Activated T-helper 2 cell treated with anti-CD3 and anti-CD28 coated beads, Interferon-gamma antibody, Interleukin-2, Interleukin-4, amounts not matched to agents 10 μg/mL and 5 μg/mL and 100 μg/mL, durations not matched to agents 14 hours and 24 hours and 36 hours (primary cell): ENCODE measurements around the gene TRMT2B. TPM values are rescaled to one million over a fixed set of nuclear protein-coding genes. Genes with fewer than 3 reads are reported as not detected.
A peak's percentile ranks its signal among the peaks of the same experiment; 100 is the strongest.
"Not testable (repeated sequence)": the region's sequence is repeated elsewhere in the genome, so short reads cannot be mapped to it uniquely, and the experiment has no call there.

Experiments
- DNase-seq: peaks from one replicate; pipeline ENCODE4 v3.0.0; 2021; ENCODE audit warnings: low spot score
- H3K27ac Mint-ChIP-seq: one replicate; pipeline ENCODE4 v1.8.0; 2021; ENCODE audit warnings: mixed read lengths
- H3K27me3 Mint-ChIP-seq: one replicate; pipeline ENCODE4 v1.8.0; 2021; ENCODE audit warnings: low read depth, mixed read lengths
- H3K36me3 Mint-ChIP-seq: one replicate; pipeline ENCODE4 v1.8.0; 2021; ENCODE audit warnings: low read depth, mixed read lengths
- H3K4me1 Mint-ChIP-seq: one replicate; pipeline ENCODE4 v1.8.0; 2021; ENCODE audit warnings: low read depth, mixed read lengths
- H3K4me3 Mint-ChIP-seq: one replicate; pipeline ENCODE4 v1.8.0; 2021; ENCODE audit warnings: low read depth, mild to moderate bottlenecking, moderate library complexity, mixed read lengths
- H3K9me3 Mint-ChIP-seq: one replicate; pipeline ENCODE4 v1.8.0; 2021; ENCODE audit warnings: mixed read lengths
- intact Hi-C: fragments of 100-400 bp; cut with micrococcal nuclease; formaldehyde crosslinking; loops from one replicate; pipeline ENCODE4 v1.15.1; 2023
- total RNA-seq: library from RNA; stranded (reverse); gene quantifications from 2 replicates; pipeline ENCODE4 v1.2.3, GENCODE V29; 2022

TRMT2B gene
- total RNA-seq, 1 donor from 2014 or later: 21.5 TPM

GRCh38 chrX:101056551-101056950 is 4.6 kb upstream of the TRMT2B start:
- intact Hi-C loops: loop anchor here (10.0 kb wide), 1 partner anchor 132 kb away; the partner anchor contains the start of gene XKRX
- not testable (repeated sequence) for H3K27me3 Mint-ChIP-seq, DNase-seq, H3K27ac Mint-ChIP-seq, H3K4me3 Mint-ChIP-seq, H3K9me3 Mint-ChIP-seq, H3K36me3 Mint-ChIP-seq
- peaks cover 13% of the 10 kb centered on the region for H3K4me1 Mint-ChIP-seq

GRCh38 chrX:101051153-101051548 is 760 bp downstream of the TRMT2B start:
- intact Hi-C loops: loop anchor here (5.0 to 10.0 kb wide), 3 partner anchors 126 to 229 kb away; partner anchors contain the start of genes CSTF2 and XKRX
- H3K4me1 Mint-ChIP-seq: peaks cover 14% of the 10 kb centered on the region
- H3K27ac Mint-ChIP-seq: peak overlapping the region; percentile 96
- no peak for DNase-seq
- H3K9me3 Mint-ChIP-seq: no peaks in the 10 kb centered on the region
- peak overlapping the region; percentile 86 for H3K4me3 Mint-ChIP-seq
- no peaks in the 10 kb centered on the region for H3K27me3 Mint-ChIP-seq
- H3K36me3 Mint-ChIP-seq: peaks cover 16% of the 10 kb centered on the region

GRCh38 chrX:101040197-101040596 is 11.7 kb downstream of the TRMT2B start:
- no peak for DNase-seq
- Mint-ChIP-seq H3K9me3 (no peaks in the 10 kb centered on the region), H3K36me3 (peaks cover 27% of the 10 kb centered on the region), H3K4me3 (no peak overlapping the region), H3K4me1 (peaks cover 2% of the 10 kb centered on the region), H3K27me3 (no peaks in the 10 kb centered on the region), H3K27ac (no peak overlapping the region)
- intact Hi-C loops: no loop called here

GRCh38 chrX:101037231-101037630 is 14.7 kb downstream of the TRMT2B start:
- H3K4me3 Mint-ChIP-seq: no peak overlapping the region
- intact Hi-C loops: no loop called here
- H3K36me3 Mint-ChIP-seq: peaks cover 24% of the 10 kb centered on the region
- no peak for DNase-seq
- no peaks in the 10 kb centered on the region for H3K4me1 Mint-ChIP-seq
- H3K9me3 Mint-ChIP-seq: no peaks in the 10 kb centered on the region
- H3K27me3 Mint-ChIP-seq: no peaks in the 10 kb centered on the region
- no peak overlapping the region for H3K27ac Mint-ChIP-seq

- intact Hi-C loops: no loop called here
- H3K9me3 Mint-ChIP-seq: no peaks in the 10 kb centered on the region
- H3K27me3 Mint-ChIP-seq: no peaks in the 10 kb centered on the region
- H3K36me3 Mint-ChIP-seq: peaks cover 38% of the 10 kb centered on the region
- H3K27ac Mint-ChIP-seq: no peak overlapping the region
- no peak overlapping the region for H3K4me3 Mint-ChIP-seq
- H3K4me1 Mint-ChIP-seq: peaks cover 10% of the 10 kb centered on the region
- no peak for DNase-seq
These were observed 22.2 kb downstream of the TRMT2B start for GRCh38 chrX:101029665-101030064.

- Mint-ChIP-seq H3K9me3 (no peaks in the 10 kb centered on the region), H3K4me1 (peaks cover 10% of the 10 kb centered on the region), H3K4me3 (no peak overlapping the region), H3K27ac (no peak overlapping the region), H3K27me3 (no peaks in the 10 kb centered on the region), H3K36me3 (peaks cover 38% of the 10 kb centered on the region)
- DNase-seq: no peak
- intact Hi-C loops: no loop called here
These were observed 23.3 kb downstream of the TRMT2B start for GRCh38 chrX:101028562-101028961.

- H3K4me1 Mint-ChIP-seq: peaks cover 10% of the 10 kb centered on the region
- intact Hi-C loops: no loop called here
- peaks cover 53% of the 10 kb centered on the region for H3K36me3 Mint-ChIP-seq
- no peaks in the 10 kb centered on the region for H3K27me3 Mint-ChIP-seq
- no peaks in the 10 kb centered on the region for H3K9me3 Mint-ChIP-seq
- DNase-seq: no peak
- H3K27ac Mint-ChIP-seq: no peak overlapping the region
- no peak overlapping the region for H3K4me3 Mint-ChIP-seq
These were observed 26.8 kb downstream of the TRMT2B start for GRCh38 chrX:101025126-101025525.

- no peak overlapping the region for H3K4me3 Mint-ChIP-seq
- no peaks in the 10 kb centered on the region for H3K27me3 Mint-ChIP-seq
These were observed 29.9 kb downstream of the TRMT2B start for GRCh38 chrX:101022020-101022419.

GRCh38 chrX:101012031-101012430 is 39.9 kb downstream of the TRMT2B start:
- H3K4me3 Mint-ChIP-seq, DNase-seq, H3K4me1 Mint-ChIP-seq, H3K9me3 Mint-ChIP-seq, H3K27me3 Mint-ChIP-seq, H3K27ac Mint-ChIP-seq, intact Hi-C loops: not testable (repeated sequence)
- H3K36me3 Mint-ChIP-seq: peaks cover 31% of the 10 kb centered on the region

More at GRCh38 chrX:101022020-101022419, 29.9 kb downstream of the TRMT2B start:
- Mint-ChIP-seq H3K4me1 (no peaks in the 10 kb centered on the region), H3K27ac (no peak overlapping the region), H3K9me3 (no peaks in the 10 kb centered on the region), H3K36me3 (peaks cover 47% of the 10 kb centered on the region)
- no peak for DNase-seq
- intact Hi-C loops: no loop called here

GRCh38 chrX:101009090-101009489 is 42.8 kb downstream of the TRMT2B start:
- H3K27ac Mint-ChIP-seq: no peak overlapping the region

GRCh38 chrX:100999451-100999850 is 52.5 kb downstream of the TRMT2B start:
- Mint-ChIP-seq H3K4me3 (no peak overlapping the region), H3K36me3 (peaks cover 9% of the 10 kb centered on the region), H3K27me3 (no peaks in the 10 kb centered on the region), H3K9me3 (no peaks in the 10 kb centered on the region), H3K4me1 (peaks cover 12% of the 10 kb centered on the region), H3K27ac (no peak overlapping the region)
- intact Hi-C loops: loop anchor here (10.0 kb wide), 1 partner anchor 175 kb away; the partner anchor contains the start of gene CSTF2
- no peak for DNase-seq

More at GRCh38 chrX:101009090-101009489, 42.8 kb downstream of the TRMT2B start:
- Mint-ChIP-seq H3K36me3 (peaks cover 31% of the 10 kb centered on the region), H3K9me3 (no peaks in the 10 kb centered on the region), H3K27me3 (no peaks in the 10 kb centered on the region), H3K4me3 (no peak overlapping the region), H3K4me1 (no peaks in the 10 kb centered on the region)
- no peak for DNase-seq
- intact Hi-C loops: no loop called here

- no peaks in the 10 kb centered on the region for H3K27me3 Mint-ChIP-seq
- peak overlapping the region; percentile 63 for H3K27ac Mint-ChIP-seq
- H3K4me1 Mint-ChIP-seq: peaks cover 16% of the 10 kb centered on the region
- H3K4me3 Mint-ChIP-seq: peak overlapping the region; percentile 17
- no peaks in the 10 kb centered on the region for H3K9me3 Mint-ChIP-seq
- intact Hi-C loops: loop anchor here (2.0 to 10.0 kb wide), 2 partner anchors 67 to 171 kb away; partner anchors contain the start of genes CSTF2 and XKRX
- H3K36me3 Mint-ChIP-seq: peaks cover 14% of the 10 kb centered on the region
- no peak for DNase-seq
These were observed 56.4 kb downstream of the TRMT2B start for GRCh38 chrX:100995469-100995868.

GRCh38 chrX:100994352-100995281 is 57.3 kb downstream of the TRMT2B start:
- no peaks in the 10 kb centered on the region for H3K9me3 Mint-ChIP-seq
- H3K27ac Mint-ChIP-seq: peak overlapping the region; percentile 63
- intact Hi-C loops: loop anchor here (2.0 to 10.0 kb wide), 2 partner anchors 66 to 170 kb away; partner anchors contain the start of genes CSTF2 and XKRX
- H3K4me3 Mint-ChIP-seq: peak overlapping the region; percentile 17
- H3K4me1 Mint-ChIP-seq: peaks cover 16% of the 10 kb centered on the region
- H3K27me3 Mint-ChIP-seq: no peaks in the 10 kb centered on the region
- H3K36me3 Mint-ChIP-seq: peaks cover 18% of the 10 kb centered on the region
- DNase-seq: no peak
